Putamen (tissue), 1 donor: ENCODE measurements around the gene HACD4.
"Not testable (repeated sequence)": the region's sequence is repeated elsewhere in the genome, so short reads cannot be mapped to it uniquely, and the experiment has no call there.

Source experiments
- DNase-seq: peaks from one replicate; pipeline ENCODE4 v3.0.0-alpha.2; 2016; ENCODE audit warnings: low spot score

HACD4 gene

GRCh38 chr9:20973246-20973947 is 58.0 kb downstream of the HACD4 start:
- not testable (repeated sequence) for DNase-seq

- no peak for DNase-seq
Measured at GRCh38 chr9:20972684-20973083, 58.8 kb downstream of the HACD4 start.

GRCh38 chr9:20962536-20963225 is 68.8 kb downstream of the HACD4 start:
- no peak for DNase-seq

- no peak for DNase-seq
Measured at GRCh38 chr9:20950707-20951106, 80.7 kb downstream of the HACD4 start.
